Right cardiac atrium (tissue), 5 donors: ENCODE results near the gene PDE1A. TPM values are rescaled to one million over a fixed set of nuclear protein-coding genes. Genes with fewer than 3 reads are reported as not detected.
A peak's percentile ranks its signal among the peaks of the same experiment; 100 is the strongest.

Experiments
- ATAC-seq, 2 donors: fragments of 200-7000 bp; cut with Tn5 transposase; one replicate each; pipeline versions ENCODE4 v1.8.0 to v1.9.1; 2020; ENCODE audit warnings: moderate library complexity in 2 of 2, mild to moderate bottlenecking in 1 of 2
- DNase-seq, 3 donors: peaks; one replicate each; pipeline ENCODE4 v3.0.0-alpha.2; 2020
- H3K27ac ChIP-seq: one replicate; pipeline ENCODE4 v1.5.1; 2013; ENCODE audit warnings: mild to moderate bottlenecking, low read length, control low read depth, moderate library complexity
- H3K27me3 ChIP-seq: one replicate; pipeline ENCODE4 v1.6.1; 2013; ENCODE audit not compliant: control insufficient read depth, insufficient read depth
- H3K4me1 ChIP-seq: one replicate; pipeline ENCODE4 v1.6.1; 2013; ENCODE audit warnings: low read length; ENCODE audit not compliant: control insufficient read depth, insufficient read depth
- H3K4me3 ChIP-seq: one replicate; pipeline ENCODE4 v1.5.1; 2013; ENCODE audit warnings: low read length, control low read depth
- H3K9me3 ChIP-seq: one replicate; pipeline ENCODE4 v1.6.1; 2013; ENCODE audit warnings: low read length; ENCODE audit not compliant: control insufficient read depth
- WGBS: extraction: QIAGEN DNeasy Blood & Tissue Kit; methylation state at CpG from one replicate; pipeline ENCODE4 v1.1.7; 2013; 5-methylcytosine and 5-hydroxymethylcytosine counted together
- intact Hi-C, 4 donors: fragments of 100-400 bp; cut with DNase I; formaldehyde crosslinking; loops; one replicate each; pipeline versions ENCODE4 v1.11.0 to v1.14.0; 2022 to 2023
- polyA plus RNA-seq: library from polyadenylated mRNA; stranded (reverse); fragments of 200-250 nt; gene quantifications from one replicate; pipeline ENCODE4 v1.2.3, GENCODE V29; 2013
- total RNA-seq, 4 donors: library from RNA; stranded (reverse); fragmentation: NEBNext Ultra II Directional; extraction: Animal tissue kit (Norgen Biotek cat#: 25700); gene quantifications; one replicate each; pipeline ENCODE4 v1.2.1, GENCODE V29; 2021
- donor health status: healthy with polysubstance abuse.
- donor health status: DM: no; HTN: yes; CAD: no.
- donor health status: DM: no; HTN: no; CAD: no.
- donor health status: DM: no; HTN: yes; CAD: no; lungs with severe emphysema.
- donor health status: DM: yes; HTN: yes; CAD: no.

Gene PDE1A
- total and polyA plus RNA-seq, 5 donors, result 6.1 to 16.0 (median 14.5) TPM

DNA sequence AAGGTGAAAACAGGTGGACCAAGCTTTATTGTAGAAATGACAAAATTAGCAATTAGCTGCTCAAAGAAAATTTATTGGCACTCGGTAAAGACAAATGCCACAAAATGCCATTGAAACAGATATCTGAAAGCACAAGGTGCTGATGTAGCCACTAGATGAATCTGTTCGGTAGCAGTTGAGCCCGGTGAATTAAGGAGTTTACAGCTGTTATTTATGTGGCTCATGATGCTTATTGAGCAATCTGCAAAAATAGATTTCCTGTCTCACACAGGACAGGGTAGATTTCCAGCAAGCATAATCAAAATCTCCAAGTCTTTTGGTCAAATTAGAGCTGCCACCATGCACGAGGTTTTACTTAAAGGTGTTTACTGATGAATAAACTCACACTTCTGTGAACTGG is 259.0 kb downstream of the PDE1A start:
- no peaks in the 10 kb centered on the region for H3K9me3 ChIP-seq
- no peak overlapping the region for H3K27ac ChIP-seq
- WGBS, result 68% methylated on average over 4 of the region's 4 CpGs
- intact Hi-C loops, result no loop called here
- H3K4me3 ChIP-seq, result no peak overlapping the region
- DNase-seq (no peak), ATAC-seq (no peak)
- H3K4me1 ChIP-seq, result no peaks in the 10 kb centered on the region
- H3K27me3 ChIP-seq, result no peaks in the 10 kb centered on the region

DNA sequence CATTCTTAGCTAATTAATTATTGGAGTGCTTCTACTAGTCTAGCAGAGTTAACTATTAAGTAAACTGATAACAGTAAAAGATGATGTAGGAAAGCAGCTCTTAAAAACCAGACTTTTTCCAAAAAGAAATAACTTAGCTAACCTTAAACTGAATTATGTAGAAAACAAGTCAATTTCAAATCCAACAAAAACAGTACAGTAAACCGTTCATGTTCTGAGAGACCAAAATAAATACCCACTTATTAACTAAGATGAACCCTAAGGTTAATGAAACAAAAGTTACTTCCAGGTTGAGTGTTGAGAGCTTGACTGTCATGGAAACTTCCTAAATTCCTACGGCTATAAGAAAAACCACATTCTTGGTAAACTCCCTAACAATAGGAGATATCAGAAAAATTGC is 260.0 kb downstream of the PDE1A start:
- no peaks in the 10 kb centered on the region for H3K4me1 ChIP-seq
- no peaks in the 10 kb centered on the region for H3K9me3 ChIP-seq
- 55% methylated on average over 2 of the region's 2 CpGs for WGBS
- no peaks in the 10 kb centered on the region for H3K27me3 ChIP-seq
- no peak for DNase-seq
- intact Hi-C loops, result no loop called here
- ATAC-seq, result no peak
- no peak overlapping the region for H3K27ac ChIP-seq
- H3K4me3 ChIP-seq, result no peak overlapping the region

DNA sequence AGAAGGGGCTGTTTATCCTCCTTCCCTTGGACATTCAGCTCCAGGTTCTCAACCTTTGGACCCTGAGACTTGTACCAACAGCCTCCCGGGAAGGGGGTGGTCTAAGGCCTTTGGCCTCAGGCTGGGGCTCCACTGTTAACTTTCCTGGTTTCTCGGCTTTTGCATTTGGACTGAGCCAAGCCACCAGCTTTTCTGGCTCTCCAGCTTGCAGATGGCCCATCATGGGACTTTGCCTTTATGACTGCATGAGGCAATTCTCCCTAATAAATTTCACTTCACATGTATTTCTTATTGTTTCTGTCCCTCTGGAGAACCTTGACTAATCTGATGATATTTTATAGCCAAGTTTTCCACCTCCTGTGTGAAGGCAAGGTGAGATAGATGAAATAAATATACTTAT is 260.4 kb downstream of the PDE1A start:
- no peak for DNase-seq
- 79% methylated on average over 2 of the region's 2 CpGs for WGBS

DNA sequence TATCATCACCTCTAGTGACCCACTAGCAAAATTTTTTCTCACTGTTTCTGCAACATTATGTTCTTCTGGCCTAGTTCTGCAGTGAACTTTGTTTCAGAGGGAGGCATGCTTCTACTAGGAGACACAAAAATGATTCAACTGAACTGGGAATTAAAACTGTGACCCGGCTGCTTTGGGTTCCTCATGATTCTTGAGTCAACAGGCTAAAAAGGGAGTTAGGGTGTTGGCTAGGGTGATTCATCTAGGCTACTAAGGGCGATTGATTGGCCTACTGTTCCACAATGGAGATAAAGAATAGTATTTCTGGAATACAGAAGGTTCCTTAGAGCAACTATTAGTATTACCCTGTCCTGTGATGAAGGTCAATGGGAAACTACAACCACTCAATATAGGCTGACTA is 261.6 kb downstream of the PDE1A start:
- intact Hi-C loops, result no loop called here
- ATAC-seq (no peak), DNase-seq (no peak)
- Histone ChIP-seq H3K9me3 (no peaks in the 10 kb centered on the region), H3K27me3 (no peaks in the 10 kb centered on the region), H3K27ac (no peak overlapping the region), H3K4me1 (no peaks in the 10 kb centered on the region), H3K4me3 (no peak overlapping the region)
- 78% methylated on average over 2 of the region's 2 CpGs for WGBS

More for the DNA sequence above, 260.4 kb downstream of the PDE1A start:
- intact Hi-C loops, result no loop called here
- no peak overlapping the region for H3K4me3 ChIP-seq
- H3K27ac ChIP-seq, result no peak overlapping the region
- no peak for ATAC-seq
- no peaks in the 10 kb centered on the region for H3K9me3 ChIP-seq
- H3K27me3 ChIP-seq, result no peaks in the 10 kb centered on the region
- H3K4me1 ChIP-seq, result no peaks in the 10 kb centered on the region

DNA sequence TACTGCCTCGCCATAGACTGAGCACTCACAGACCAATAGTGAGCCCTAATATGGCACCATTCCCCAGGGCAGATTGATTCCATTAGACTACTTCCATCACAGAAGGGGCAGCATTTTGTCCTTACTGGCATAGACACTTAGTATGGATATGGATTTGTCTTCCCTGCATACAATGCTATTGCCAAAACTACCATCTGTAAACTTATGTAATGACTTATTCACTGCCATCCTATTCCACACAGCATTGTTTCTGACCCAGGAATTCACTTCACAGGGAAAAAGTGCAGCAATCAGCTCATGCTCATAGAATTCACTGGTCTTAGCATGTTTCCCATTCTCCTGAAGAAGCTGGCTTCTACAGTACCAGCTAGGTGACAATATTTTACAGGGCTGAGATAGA is 262.1 kb downstream of the PDE1A start:
- H3K27ac ChIP-seq, result no peak overlapping the region
- DNase-seq (no peak), ATAC-seq (no peak)
- H3K4me1 ChIP-seq, result no peaks in the 10 kb centered on the region
- WGBS, result 84% methylated on average over 1 of the region's 1 CpG
- intact Hi-C loops, result no loop called here
- no peaks in the 10 kb centered on the region for H3K27me3 ChIP-seq
- no peak overlapping the region for H3K4me3 ChIP-seq
- no peaks in the 10 kb centered on the region for H3K9me3 ChIP-seq

DNA sequence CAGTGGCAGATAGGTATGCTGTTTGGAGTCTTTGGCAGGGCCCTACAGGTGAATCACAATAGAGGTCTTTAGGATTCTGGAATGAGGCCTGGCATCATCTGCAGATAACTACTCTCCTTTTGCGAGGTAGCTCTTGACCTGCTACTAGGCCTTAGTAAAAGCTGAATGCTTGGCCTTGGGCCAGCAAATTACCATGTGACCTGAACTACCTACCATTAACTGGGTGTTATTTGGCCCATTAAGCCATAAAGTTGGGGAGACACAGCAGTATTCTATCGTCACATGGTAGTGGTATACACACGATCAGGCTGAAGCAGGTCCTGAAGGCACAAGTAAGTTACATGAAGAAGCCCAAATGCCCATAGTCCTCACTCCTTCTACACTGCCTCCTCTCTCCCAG is 263.0 kb downstream of the PDE1A start:
- H3K27me3 ChIP-seq, result no peaks in the 10 kb centered on the region
- DNase-seq, result no peak
- WGBS, result 96% methylated on average over 3 of the region's 3 CpGs

DNA sequence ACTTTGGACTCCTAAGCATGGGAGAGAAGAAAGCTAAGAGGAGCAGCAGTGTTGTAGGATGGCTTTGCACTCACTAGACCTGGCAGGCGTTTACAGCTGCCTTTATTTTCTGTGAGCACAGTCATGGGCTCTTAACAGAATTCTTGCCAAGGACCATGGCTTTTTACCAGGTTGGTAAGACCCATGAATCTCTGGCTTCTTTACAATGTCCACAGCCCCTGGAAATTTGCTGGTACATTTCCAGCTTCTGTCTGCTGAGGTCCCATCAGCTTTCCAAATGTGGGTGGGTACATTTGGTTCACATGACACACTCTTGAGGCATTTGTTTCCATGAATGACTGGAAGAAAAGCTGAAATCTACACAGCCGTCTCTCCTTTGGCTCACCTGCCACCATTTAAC is 278.5 kb downstream of the PDE1A start:
- Histone ChIP-seq H3K4me3 (no peak overlapping the region), H3K4me1 (peaks cover 4% of the 10 kb centered on the region), H3K27ac (no peak overlapping the region), H3K9me3 (no peaks in the 10 kb centered on the region), H3K27me3 (no peaks in the 10 kb centered on the region)
- ATAC-seq (peak; percentile 26 to 38), DNase-seq (no peak)
- intact Hi-C loops, result no loop called here
- 40% methylated on average over 2 of the region's 2 CpGs for WGBS

More for the DNA sequence above, 263.0 kb downstream of the PDE1A start:
- intact Hi-C loops, result no loop called here
- no peak for ATAC-seq
- H3K27ac ChIP-seq, result no peak overlapping the region
- H3K4me3 ChIP-seq, result no peak overlapping the region
- no peaks in the 10 kb centered on the region for H3K9me3 ChIP-seq
- no peaks in the 10 kb centered on the region for H3K4me1 ChIP-seq

DNA sequence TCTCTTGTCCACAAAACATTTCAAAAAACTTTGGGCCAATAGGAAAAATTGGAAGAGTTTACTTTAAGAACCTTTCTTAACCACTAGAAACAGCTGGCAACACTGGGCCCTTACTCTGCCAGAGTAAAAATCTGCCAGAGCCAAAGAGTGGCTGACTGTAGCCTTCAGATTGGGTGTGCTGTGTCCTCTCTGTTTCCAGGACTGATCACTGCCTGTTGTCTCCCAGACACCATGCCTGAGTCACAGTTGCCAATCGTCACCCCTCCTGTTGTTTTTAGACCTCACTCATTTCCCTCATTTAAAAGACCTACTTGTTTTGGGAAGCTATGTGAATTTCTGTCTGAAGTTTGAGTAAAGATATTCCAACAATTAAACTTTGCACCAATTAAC is 282.1 kb downstream of the PDE1A start:
- 11% methylated on average over 1 of the region's 1 CpG for WGBS
- peak; percentile 91 for ATAC-seq
- no peak overlapping the region for H3K27ac ChIP-seq
- peak; percentile 53 to 83 (median 65) for DNase-seq
- H3K27me3 ChIP-seq, result no peaks in the 10 kb centered on the region
- peaks cover 4% of the 10 kb centered on the region for H3K4me1 ChIP-seq
- no peak overlapping the region for H3K4me3 ChIP-seq
- H3K9me3 ChIP-seq, result no peaks in the 10 kb centered on the region
- intact Hi-C loops, result no loop called here

DNA sequence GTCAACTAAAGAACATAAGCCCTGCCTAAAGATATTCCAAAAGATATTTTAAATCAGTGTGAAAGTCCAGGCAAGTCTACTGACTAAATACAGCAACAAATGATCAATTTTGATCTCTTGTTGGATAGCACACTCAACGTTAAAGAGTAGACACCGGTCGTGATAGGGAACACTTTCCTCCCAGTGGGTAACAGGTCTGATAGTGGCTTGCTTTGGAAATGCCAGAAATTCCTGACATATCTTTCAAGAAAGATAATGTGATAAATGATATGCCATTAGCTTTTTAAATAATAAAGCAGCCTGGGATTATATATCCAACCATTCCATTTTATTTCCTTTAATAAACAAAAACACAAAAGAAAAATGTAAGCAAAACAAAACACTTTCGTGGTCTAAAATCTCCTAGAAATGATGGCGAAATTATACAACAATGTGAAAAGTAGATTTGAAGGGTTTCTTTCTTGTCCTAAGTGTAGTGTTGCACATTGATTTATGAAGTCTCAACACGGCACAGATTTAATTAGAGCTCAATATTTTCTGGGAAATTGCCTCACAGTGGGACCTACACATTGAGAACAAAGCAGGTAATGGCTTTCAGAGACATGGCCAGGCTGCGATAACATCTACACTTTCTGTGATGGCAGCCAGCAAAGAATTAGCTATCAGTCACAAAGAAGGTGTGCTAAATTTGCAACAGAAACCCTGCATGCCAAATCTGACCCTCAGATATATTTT is 282.6 kb downstream of the PDE1A start:
- peaks cover 4% of the 10 kb centered on the region for H3K4me1 ChIP-seq
- WGBS, result 61% methylated on average over 7 of the region's 7 CpGs
- no peaks in the 10 kb centered on the region for H3K9me3 ChIP-seq
- intact Hi-C loops, result no loop called here
- DNase-seq (no peak), ATAC-seq (no peak)
- H3K27me3 ChIP-seq, result no peaks in the 10 kb centered on the region
- no peak overlapping the region for H3K27ac ChIP-seq
- no peak overlapping the region for H3K4me3 ChIP-seq

DNA sequence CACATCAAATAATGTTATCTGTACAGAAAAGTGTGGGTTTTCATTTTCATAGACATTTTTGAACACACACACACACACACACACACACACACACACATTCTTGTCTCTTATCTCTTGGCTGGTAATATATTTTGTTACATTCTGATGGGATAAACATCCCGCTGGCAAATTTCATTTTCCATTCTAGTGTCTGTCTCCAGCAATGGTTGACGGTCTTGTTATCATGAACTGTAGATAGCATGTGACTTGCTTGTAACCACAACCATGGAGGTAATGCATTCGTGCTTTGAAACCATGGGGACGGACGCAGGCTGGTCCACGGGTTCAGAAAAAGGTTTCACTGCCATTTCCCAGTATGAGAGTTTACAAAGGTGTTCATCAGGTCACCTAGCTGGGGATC is 284.8 kb downstream of the PDE1A start:
- 34% methylated on average over 6 of the region's 6 CpGs for WGBS
- DNase-seq (no peak), ATAC-seq (peak in 1 of 2 donors; percentile 40)
- intact Hi-C loops, result no loop called here
- H3K4me3 ChIP-seq, result no peak overlapping the region
- no peaks in the 10 kb centered on the region for H3K27me3 ChIP-seq
- H3K4me1 ChIP-seq, result peaks cover 2% of the 10 kb centered on the region
- H3K9me3 ChIP-seq, result no peaks in the 10 kb centered on the region
- no peak overlapping the region for H3K27ac ChIP-seq

DNA sequence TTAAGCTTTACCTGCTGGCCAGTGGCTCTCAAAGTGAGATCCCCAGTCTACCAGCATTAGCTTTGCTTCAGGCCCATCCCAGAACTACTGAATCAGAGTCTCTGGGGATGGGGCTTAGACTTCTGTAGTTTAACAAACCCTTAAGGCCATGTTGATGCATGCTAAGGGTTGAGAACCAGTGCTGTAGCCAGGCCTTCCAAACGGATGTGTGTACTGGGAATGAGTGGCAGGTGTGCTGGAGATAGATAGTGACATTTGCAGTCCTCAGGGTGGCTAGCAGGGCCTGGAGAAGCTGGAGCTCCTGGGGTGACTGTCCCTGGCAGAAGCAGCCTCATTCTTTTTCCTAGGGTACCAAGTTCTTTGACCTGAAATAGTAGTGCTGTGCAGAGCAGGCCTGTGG is 292.6 kb downstream of the PDE1A start:
- Histone ChIP-seq H3K9me3 (no peaks in the 10 kb centered on the region), H3K27me3 (no peaks in the 10 kb centered on the region), H3K4me1 (peaks cover 4% of the 10 kb centered on the region), H3K4me3 (no peak overlapping the region), H3K27ac (no peak overlapping the region)
- intact Hi-C loops, result no loop called here
- DNase-seq, result no peak
- WGBS, result 46% methylated on average over 1 of the region's 1 CpG
- ATAC-seq, result no peak
